Brain microvascular endothelial cell (primary cell): ENCODE results near the gene GIT1.

Experiments
- DNase-seq: peaks from one replicate; pipeline ENCODE4 v3.0.0-alpha.2; 2020
- H3K27ac ChIP-seq: fragments of 250-450 bp; sonication (Bioruptor Pico); 2 replicates; pipeline ENCODE4 v1.5.1; 2020; ENCODE audit warnings: mild to moderate bottlenecking, moderate library complexity
- H3K27me3 ChIP-seq: fragments of 250-450 bp; sonication (Bioruptor Pico); replicated peaks from 2 replicates; pipeline ENCODE4 v1.5.1; 2020; ENCODE audit warnings: mild to moderate bottlenecking
- H3K36me3 ChIP-seq: fragments of 250-450 bp; sonication (Bioruptor Pico); replicated peaks from 2 replicates; pipeline ENCODE4 v1.5.1; 2020; ENCODE audit warnings: mild to moderate bottlenecking
- H3K4me3 ChIP-seq: 2 replicates; pipeline ENCODE4 v1.5.1; 2011; ENCODE audit warnings: low read depth, mild to moderate bottlenecking, control low read depth, low read length, moderate library complexity
- CTCF ChIP-seq: IDR thresholded peaks from 2 replicates; pipeline ENCODE4 v1.5.1; 2011; ENCODE audit warnings: low read depth, mild to moderate bottlenecking, moderate library complexity, low read length, control low read depth, inconsistent platforms; ENCODE audit errors: missing control alignments
- in situ Hi-C: cut with HindIII; loops from 2 replicates; pipeline ENCODE4 v1.10.0; 2017; ENCODE audit warnings: low sequenced_read_pairs, low pct_ligation_motif_present

Gene GIT1

GRCh38 chr17:29621751-29622194 lies 32.3 kb upstream of the GIT1 start:
- in situ Hi-C loops = no loop called here
- no peak overlapping the region for H3K27ac ChIP-seq
- no peak for DNase-seq
- TF ChIP-seq CTCF = no peak
- H3K36me3 ChIP-seq = no peaks in the 10 kb centered on the region
- no peak overlapping the region for H3K4me3 ChIP-seq
- H3K27me3 ChIP-seq = no peaks in the 10 kb centered on the region

- Histone ChIP-seq H3K27me3 (no peaks in the 10 kb centered on the region), H3K4me3 (no peak overlapping the region), H3K27ac (no peak overlapping the region), H3K36me3 (no peaks in the 10 kb centered on the region)
- no peak for DNase-seq
- in situ Hi-C loops = no loop called here
- TF ChIP-seq CTCF = no peak
These were observed 31.5 kb upstream of the GIT1 start for GRCh38 chr17:29620779-29621500.

GRCh38 chr17:29620271-29620670 lies 30.8 kb upstream of the GIT1 start:
- TF ChIP-seq CTCF = no peak
- DNase-seq = no peak
- in situ Hi-C loops = no loop called here
- no peaks in the 10 kb centered on the region for H3K36me3 ChIP-seq
- no peak overlapping the region for H3K27ac ChIP-seq
- no peak overlapping the region for H3K4me3 ChIP-seq
- no peaks in the 10 kb centered on the region for H3K27me3 ChIP-seq

- DNase-seq = no peak
- no peak overlapping the region for H3K4me3 ChIP-seq
- H3K27ac ChIP-seq = no peak overlapping the region
- no peaks in the 10 kb centered on the region for H3K27me3 ChIP-seq
- no peaks in the 10 kb centered on the region for H3K36me3 ChIP-seq
- peak; percentile 57 for TF ChIP-seq CTCF
- in situ Hi-C loops = no loop called here
These were observed 29.8 kb upstream of the GIT1 start for GRCh38 chr17:29619251-29619650.

- TF ChIP-seq CTCF = no peak
- Histone ChIP-seq H3K36me3 (no peaks in the 10 kb centered on the region), H3K27me3 (no peaks in the 10 kb centered on the region), H3K27ac (no peak overlapping the region), H3K4me3 (no peak overlapping the region)
- DNase-seq = no peak
- in situ Hi-C loops = no loop called here
These were observed 29.0 kb upstream of the GIT1 start for GRCh38 chr17:29618272-29619065.
